SU-DHL-6 (cell line): ENCODE data around the gene GRAMD1A.

Experiments used
- H2AFZ ChIP-seq: fragments of 200-600 bp; sonication (generic); 2 replicates; pipeline ENCODE4 v1.6.1; 2014; ENCODE audit warnings: low read depth, mild to moderate bottlenecking, moderate library complexity, mixed read lengths, antibody characterized with exemption, low read length; ENCODE audit not compliant: severe bottlenecking
- H3F3A ChIP-seq: fragments of 200-600 bp; shearing (Covaris generic); 2 replicates; pipeline ENCODE4 v1.6.0; 2016; ENCODE audit warnings: antibody characterized with exemption, mild to moderate bottlenecking; ENCODE audit not compliant: insufficient read depth
- H3K27ac ChIP-seq: fragments of 200-600 bp; sonication (generic); 2 replicates; pipeline ENCODE4 v1.5.1; 2016; ENCODE audit warnings: low read depth, mild to moderate bottlenecking, low read length, moderate library complexity, mixed read lengths
- H3K27me3 ChIP-seq: fragments of 200-600 bp; sonication (generic), shearing (Covaris generic); 2 replicates; pipeline ENCODE4 v1.6.0; 2014; ENCODE audit warnings: mild to moderate bottlenecking, low read length
- H3K36me3 ChIP-seq: fragments of 200-600 bp; sonication (generic); 2 replicates; pipeline ENCODE4 v1.6.1; 2014; ENCODE audit warnings: mild to moderate bottlenecking, low read length, mixed read lengths
- H3K4me2 ChIP-seq: fragments of 300-600, 200-600 bp; shearing (Covaris generic), sonication (generic); 2 replicates; pipeline ENCODE4 v1.6.0; 2014; ENCODE audit warnings: low read length, low read depth, mild to moderate bottlenecking; ENCODE audit not compliant: poor library complexity, severe bottlenecking
- H3K4me3 ChIP-seq: fragments of 200-600 bp; sonication (generic); 2 replicates; pipeline ENCODE4 v1.5.1; 2014; ENCODE audit warnings: antibody characterized with exemption, low read length, mild to moderate bottlenecking, mixed read lengths; ENCODE audit not compliant: insufficient read depth, poor library complexity, severe bottlenecking
- H3K79me2 ChIP-seq: fragments of 200-600 bp; sonication (generic); 2 replicates; pipeline ENCODE4 v1.6.1; 2014; ENCODE audit warnings: mild to moderate bottlenecking, low read length, moderate library complexity; ENCODE audit not compliant: insufficient read depth
- H3K9ac ChIP-seq: fragments of 200-600 bp; sonication (generic); 2 replicates; pipeline ENCODE4 v1.7.0; 2014; ENCODE audit warnings: mild to moderate bottlenecking, low read length
- H3K9me2 ChIP-seq: fragments of 200-600 bp; sonication (generic); replicated peaks from 2 replicates; pipeline ENCODE4 v1.6.1; 2014; ENCODE audit warnings: low read length; ENCODE audit not compliant: insufficient read depth
- H3K9me3 ChIP-seq: fragments of 200-600 bp; sonication (generic); 2 replicates; pipeline ENCODE4 v1.6.1; 2014; ENCODE audit warnings: low read length, mixed read lengths; ENCODE audit not compliant: insufficient read depth
- H4K20me1 ChIP-seq: fragments of 200-600 bp; sonication (generic); 2 replicates; pipeline ENCODE4 v1.6.1; 2014; ENCODE audit warnings: low read depth, mild to moderate bottlenecking, antibody characterized with exemption, low read length, moderate library complexity, mixed read lengths
- CTCF ChIP-seq: fragments of 200-600 bp; sonication (generic); IDR thresholded peaks from one replicate; pipeline ENCODE4 v1.5.1; 2017; ENCODE audit warnings: antibody characterized with exemption, mild to moderate bottlenecking, low read length, moderate library complexity; ENCODE audit not compliant: insufficient read depth, poor library complexity, severe bottlenecking
- EZH2phosphoT487 ChIP-seq: fragments of 200-600 bp; sonication (generic), shearing (Covaris generic); conservative IDR thresholded peaks from 2 replicates; pipeline ENCODE4 v1.6.1; 2018; ENCODE audit warnings: mild to moderate bottlenecking, antibody characterized with exemption, low read length, moderate library complexity, mixed read lengths

GRAMD1A gene

GRCh38 chr19:35000338-35000646 lies 169 bp downstream of the GRAMD1A start:
- TF ChIP-seq CTCF (no peak), EZH2phosphoT487 (no peak)
- Histone ChIP-seq H3K27ac (peak overlapping the region; percentile 83), H3K36me3 (no peaks in the 10 kb centered on the region), H3K9ac (peak overlapping the region; percentile 92), H3K9me3 (no peaks in the 10 kb centered on the region), H3K9me2 (no peaks in the 10 kb centered on the region), H2AFZ (no peak overlapping the region), H3K4me3 (peak overlapping the region; percentile 60), H3K4me2 (peak overlapping the region; percentile 87), H3F3A (peaks cover 3% of the 10 kb centered on the region; the same call in 1 of the 2 replicates), H3K79me2 (peaks cover 41% of the 10 kb centered on the region), H3K27me3 (no peaks in the 10 kb centered on the region), H4K20me1 (peaks cover 3% of the 10 kb centered on the region; the same call in 1 of the 2 replicates)

- Histone ChIP-seq H3K4me2 (peak overlapping the region; percentile 87), H3K36me3 (no peaks in the 10 kb centered on the region), H2AFZ (peak overlapping the region; percentile 45), H3K4me3 (peak overlapping the region; percentile 60), H3K9ac (peak overlapping the region; percentile 92), H3F3A (peaks cover 3% of the 10 kb centered on the region; the same call in 1 of the 2 replicates), H3K79me2 (peaks cover 47% of the 10 kb centered on the region), H3K27me3 (no peaks in the 10 kb centered on the region), H3K9me3 (no peaks in the 10 kb centered on the region), H3K9me2 (no peaks in the 10 kb centered on the region), H3K27ac (peak overlapping the region; percentile 83), H4K20me1 (peaks cover 3% of the 10 kb centered on the region; the same call in 1 of the 2 replicates)
- no peak for TF ChIP-seq EZH2phosphoT487
- no peak for TF ChIP-seq CTCF
Observed at GRCh38 chr19:35000647-35001501, 751 bp downstream of the GRAMD1A start.

- TF ChIP-seq CTCF = no peak
- TF ChIP-seq EZH2phosphoT487 = no peak
- Histone ChIP-seq H3K27ac (peak overlapping the region; percentile 18; the same call in 1 of the 2 replicates), H4K20me1 (peaks cover 3% of the 10 kb centered on the region; the same call in 1 of the 2 replicates), H3K27me3 (no peaks in the 10 kb centered on the region), H3K4me2 (peak overlapping the region; percentile 87), H3K9ac (peak overlapping the region; percentile 92; the same call in 1 of the 2 replicates), H3K36me3 (no peaks in the 10 kb centered on the region), H3K4me3 (no peak overlapping the region), H2AFZ (no peak overlapping the region), H3F3A (peaks cover 8% of the 10 kb centered on the region; the same call in 1 of the 2 replicates), H3K9me2 (no peaks in the 10 kb centered on the region), H3K9me3 (no peaks in the 10 kb centered on the region), H3K79me2 (peaks cover 50% of the 10 kb centered on the region)
Observed at GRCh38 chr19:35002037-35002535, 2.0 kb downstream of the GRAMD1A start.
